Endothelial cell (in vitro differentiated cells): ENCODE data around the gene NCOA6. TPM values are rescaled to one million over a fixed set of nuclear protein-coding genes. Genes with fewer than 3 reads are reported as not detected.

ENCODE experiments used
- DNase-seq: peaks from one replicate; pipeline ENCODE4 v3.0.0; 2021; ENCODE audit warnings: low spot score
- H3K27ac Mint-ChIP-seq: one replicate; pipeline ENCODE4 v1.8.0; 2021; ENCODE audit warnings: mixed read lengths, inconsistent platforms; ENCODE audit not compliant: unreplicated experiment
- H3K27me3 Mint-ChIP-seq: one replicate; pipeline ENCODE4 v1.8.0; 2021; ENCODE audit warnings: mild to moderate bottlenecking, moderate library complexity, mixed read lengths, inconsistent platforms; ENCODE audit not compliant: unreplicated experiment
- H3K36me3 Mint-ChIP-seq: one replicate; pipeline ENCODE4 v1.8.0; 2021; ENCODE audit warnings: mild to moderate bottlenecking, low read depth, mixed read lengths, inconsistent platforms; ENCODE audit not compliant: unreplicated experiment
- H3K4me1 Mint-ChIP-seq: one replicate; pipeline ENCODE4 v1.8.0; 2021; ENCODE audit warnings: mild to moderate bottlenecking, mixed read lengths, inconsistent platforms; ENCODE audit not compliant: unreplicated experiment
- H3K4me3 Mint-ChIP-seq: one replicate; pipeline ENCODE4 v1.8.0; 2021; ENCODE audit warnings: mild to moderate bottlenecking, mixed read lengths, inconsistent platforms; ENCODE audit not compliant: unreplicated experiment
- H3K9me3 Mint-ChIP-seq: one replicate; pipeline ENCODE4 v1.8.0; 2021; ENCODE audit warnings: mixed read lengths, inconsistent platforms; ENCODE audit not compliant: unreplicated experiment
- CTCF ChIP-seq: fragments of 200-600 bp; sonication (generic); IDR thresholded peaks from one replicate; pipeline ENCODE4 v1.5.0; 2021; ENCODE audit warnings: antibody characterized with exemption; ENCODE audit not compliant: unreplicated experiment
- total RNA-seq: library from RNA; stranded (reverse); fragmentation: NEBNext Ultra II Directional; extraction: Animal tissue kit (Norgen Biotek cat#: 25700); gene quantifications from one replicate; pipeline ENCODE4 v1.2.1, GENCODE V29; 2021; ENCODE audit not compliant: unreplicated experiment

NCOA6 gene
- total RNA-seq, 1 donor from 2014 or later = 22.0 TPM

GRCh38 chr20:34806255-34806654 is 19.2 kb downstream of the NCOA6 start:
- no peaks in the 10 kb centered on the region for H3K36me3 Mint-ChIP-seq
- no peak overlapping the region for H3K27ac Mint-ChIP-seq
- no peak for DNase-seq
- no peak for TF ChIP-seq CTCF
- peaks cover 7% of the 10 kb centered on the region for H3K4me1 Mint-ChIP-seq
- no peak overlapping the region for H3K4me3 Mint-ChIP-seq
- no peaks in the 10 kb centered on the region for H3K9me3 Mint-ChIP-seq
- H3K27me3 Mint-ChIP-seq = peaks cover 2% of the 10 kb centered on the region

GRCh38 chr20:34798871-34799270 is 26.6 kb downstream of the NCOA6 start:
- no peak for TF ChIP-seq CTCF
- Mint-ChIP-seq H3K4me1 (peaks cover 5% of the 10 kb centered on the region), H3K4me3 (no peak overlapping the region), H3K27me3 (peaks cover 2% of the 10 kb centered on the region), H3K27ac (no peak overlapping the region), H3K36me3 (no peaks in the 10 kb centered on the region), H3K9me3 (no peaks in the 10 kb centered on the region)
- DNase-seq = no peak

GRCh38 chr20:34798328-34798727 is 27.1 kb downstream of the NCOA6 start:
- Mint-ChIP-seq H3K27ac (no peak overlapping the region), H3K9me3 (no peaks in the 10 kb centered on the region), H3K36me3 (no peaks in the 10 kb centered on the region), H3K4me1 (peaks cover 5% of the 10 kb centered on the region), H3K27me3 (peaks cover 2% of the 10 kb centered on the region), H3K4me3 (no peak overlapping the region)
- no peak for TF ChIP-seq CTCF
- no peak for DNase-seq

GRCh38 chr20:34797012-34797995 is 28.1 kb downstream of the NCOA6 start:
- H3K27ac Mint-ChIP-seq = no peak overlapping the region

More at GRCh38 chr20:34797012-34797995, 28.1 kb downstream of the NCOA6 start:
- Mint-ChIP-seq H3K27me3 (no peaks in the 10 kb centered on the region), H3K4me1 (peaks cover 5% of the 10 kb centered on the region), H3K36me3 (no peaks in the 10 kb centered on the region), H3K4me3 (no peak overlapping the region), H3K9me3 (no peaks in the 10 kb centered on the region)
- no peak for TF ChIP-seq CTCF
- DNase-seq = no peak
